GM12878 (cell line): Measurements from ENCODE around the gene LIMCH1. TPM values are rescaled to one million over a fixed set of nuclear protein-coding genes. Genes with fewer than 3 reads are reported as not detected.

ENCODE experiments used
- ATAC-seq: fragments of 200-7000 bp; cut with Tn5 transposase; 3 replicates; pipeline ENCODE4 v1.9.1; 2020; ENCODE audit warnings: mild to moderate bottlenecking, moderate library complexity
- BruUV-seq: library from RNA; stranded (reverse); fragments of 400-500 nt; replicated peaks from 2 replicates; lab custom pipeline; 2021; lab: Mats Ljungman, UMichigan
- CTCF ChIA-PET: fragments of 300-600 bp; sonication (Branson Sonifier 250); formaldehyde crosslinking; extraction: SDS; loops from one replicate; lab custom pipeline; 2021; ENCODE audit warnings: inconsistent platforms; lab: Yijun Ruan, JAX
- POLR2A ChIA-PET: fragments of 350-600 bp; formaldehyde crosslinking; extraction: SDS; loops from one replicate; lab custom pipeline; 2021; ENCODE audit warnings: inconsistent platforms; lab: Charles Lee
- RAD21 ChIA-PET: fragments of 300-600 bp; sonication (Branson Sonifier 250); formaldehyde crosslinking; loops from one replicate; lab custom pipeline; 2023; ENCODE audit warnings: antibody characterized with exemption; ENCODE audit not compliant: unreplicated experiment; lab: Charles Lee
- SMC1A ChIA-PET: fragments of 300-600 bp; sonication (Branson Sonifier 250); formaldehyde crosslinking; loops from one replicate; lab custom pipeline; 2023; ENCODE audit not compliant: unreplicated experiment, uncharacterized antibody; lab: Charles Lee
- DNase-seq: peaks from one replicate; pipeline ENCODE4 v3.0.0-alpha.2; 2011; ENCODE audit warnings: low read depth, low spot score
- FAIRE-seq: peaks from 3 replicates; lab custom pipeline; 2011; peaks lifted over from hg19 to GRCh38; lab: Jason Lieb, UNC
- H2AFZ ChIP-seq: 2 replicates; pipeline ENCODE4 v1.6.0; 2011; ENCODE audit warnings: low read depth, low read length, control low read depth; ENCODE audit not compliant: control insufficient read depth
- H3K27ac ChIP-seq: 2 replicates; pipeline ENCODE4 v1.5.1; 2011; ENCODE audit warnings: control low read depth; ENCODE audit not compliant: control insufficient read depth, insufficient read depth
- H3K27me3 ChIP-seq, 2 experiments: replicated peaks in 1 of 2; 2 replicates each; pipeline versions ENCODE4 v1.6.0 to v1.6.1; 2011; ENCODE audit warnings: low read length in 1 of 2; ENCODE audit not compliant: control insufficient read depth in 2 of 2, insufficient read depth in 2 of 2
- H3K36me3 ChIP-seq, 2 experiments: 2 replicates each; pipeline ENCODE4 v1.5.1; 2011; ENCODE audit warnings: low read length in 1 of 2; ENCODE audit not compliant: control insufficient read depth in 2 of 2, insufficient read depth in 2 of 2
- H3K4me1 ChIP-seq: 2 replicates; pipeline ENCODE4 v1.6.1; 2011; ENCODE audit warnings: mild to moderate bottlenecking, low read length, moderate library complexity, mixed read lengths; ENCODE audit not compliant: control insufficient read depth, insufficient read depth
- H3K4me2 ChIP-seq: 2 replicates; pipeline ENCODE4 v1.6.0; 2011; ENCODE audit warnings: control low read depth; ENCODE audit not compliant: control insufficient read depth, insufficient read depth
- H3K4me3 ChIP-seq: fragments of 200-600 bp; sonication (generic); 2 replicates; pipeline ENCODE4 v1.5.1; 2016
- H3K79me2 ChIP-seq: 2 replicates; pipeline ENCODE4 v1.6.0; 2011; ENCODE audit warnings: low read length; ENCODE audit not compliant: control insufficient read depth, insufficient read depth
- H3K9ac ChIP-seq: 2 replicates; pipeline ENCODE4 v1.8.0; 2011; ENCODE audit warnings: low read length, control low read depth, mixed read lengths; ENCODE audit not compliant: control insufficient read depth, insufficient read depth
- H3K9me3 ChIP-seq: replicated peaks from 3 replicates; pipeline ENCODE4 v1.5.1; 2011; ENCODE audit warnings: mild to moderate bottlenecking, low read length; ENCODE audit not compliant: control insufficient read depth, insufficient read depth
- H4K20me1 ChIP-seq: 2 replicates; pipeline ENCODE4 v1.6.0; 2011; ENCODE audit not compliant: control insufficient read depth, insufficient read depth
- BMI1 ChIP-seq: fragments of 450-650 bp; IDR thresholded peaks from 2 replicates; pipeline ENCODE4 v1.6.1; 2016; ENCODE audit warnings: mild to moderate bottlenecking, moderate library complexity, borderline replicate concordance
- IRF3 ChIP-seq: fragments of 450-650 bp; IDR thresholded peaks from 2 replicates; pipeline ENCODE4 v1.6.1; 2014; ENCODE audit warnings: mild to moderate bottlenecking
- PAX8 ChIP-seq: fragments of 450-650 bp; IDR thresholded peaks from 2 replicates; pipeline ENCODE4 v1.6.1; 2017; ENCODE audit warnings: mild to moderate bottlenecking, moderate library complexity
- PBX3 ChIP-seq: IDR thresholded peaks from 2 replicates; pipeline ENCODE4 v1.6.1; 2011; ENCODE audit warnings: mild to moderate bottlenecking, low read depth, low read length, moderate library complexity; ENCODE audit not compliant: insufficient replicate concordance
- STAT1 ChIP-seq: fragments of 450-650 bp; conservative IDR thresholded peaks from 2 replicates; pipeline ENCODE4 v1.6.1; 2014; ENCODE audit warnings: antibody characterized with exemption, mild to moderate bottlenecking
- ZNF274 ChIP-seq: IDR thresholded peaks from one replicate; pipeline ENCODE4 v1.8.0; 2011; ENCODE audit not compliant: insufficient read length, insufficient read depth
- WGBS: methylation state at CpG from one replicate; pipeline ENCODE4 v1.1.6; 2016; ENCODE audit warnings: low lambda C conversion rate; ENCODE audit not compliant: insufficient replicate concordance, insufficient coverage; ENCODE audit errors: missing lambda C conversion rate; 5-methylcytosine and 5-hydroxymethylcytosine counted together
- in situ Hi-C: fragments of 300-500 bp; cut with MboI; formaldehyde crosslinking; loops from 9 replicates; pipeline ENCODE4 v1.14.3; 2018; ENCODE audit warnings: mixed read lengths
- intact Hi-C: fragments of 100-400 bp; cut with micrococcal nuclease; formaldehyde crosslinking; loops from one replicate; pipeline ENCODE4 v1.14.2; 2022; ENCODE audit not compliant: unreplicated experiment
- polyA plus RNA-seq, 11 experiments: library from polyadenylated mRNA; depleted of rRNA in 4 of 11; unstranded in 6 of 11; stranded (reverse) in 5 of 11; fragments of >200 nt; fragmentation: Nextera tagmentation in 4 of 11; fragmentation: Illumina TruSeq in 1 of 11; extraction: Ambion mirVana in 4 of 11; extraction: Trizol in 1 of 11; gene quantifications; 1 replicate in 1 of 11; 2 replicates in 10 of 11; pipeline versions ENCODE4 v1.2.1 to v1.2.3, GENCODE V29; 2011 to 2016; ENCODE audit warnings: inconsistent platforms in 2 of 11, missing spikeins in 2 of 11, low read depth in 1 of 11
- total RNA-seq, 4 experiments: library from RNA; depleted of rRNA in 3 of 4; stranded (reverse); fragments of >200 nt in 3 of 4; fragmentation: Illumina TruSeq in 1 of 4; extraction: Trizol in 1 of 4; gene quantifications; 2 replicates each; pipeline versions ENCODE4 v1.2.1 to v1.2.3, GENCODE V29; 2013 to 2021
- TF ChIP-seq, protein P1 (sequence below): fragments of 450-650 bp; IDR thresholded peaks from 2 replicates; pipeline ENCODE4 v1.6.1; 2016; ENCODE audit warnings: mild to moderate bottlenecking, moderate library complexity, borderline replicate concordance

Gene LIMCH1
- total and polyA plus RNA-seq, 10 of the 15 experiments (the other 5 are each of a cell fraction or from before 2014, with no cell fraction given) = 0.07 to 0.15 TPM; not detected in 8

DNA sequence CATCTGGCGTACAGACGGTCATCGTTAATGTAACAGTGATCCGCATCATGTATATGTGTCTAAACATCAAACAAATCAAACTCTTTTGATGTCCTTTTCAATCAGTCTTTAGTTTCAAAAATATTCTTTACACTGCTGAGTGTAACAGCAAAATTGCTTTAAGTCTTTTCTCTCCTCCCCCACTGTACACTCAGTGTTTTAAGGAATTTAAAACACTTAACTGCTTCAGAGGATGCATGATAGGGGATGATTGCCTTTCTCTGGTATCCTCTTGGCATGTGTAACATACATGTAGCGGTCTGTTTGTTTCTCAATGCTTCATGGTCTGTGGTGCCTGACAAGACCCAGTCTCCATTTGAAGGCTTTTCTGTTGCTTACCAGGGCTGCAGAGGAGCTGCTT lies 41.6 kb downstream of the LIMCH1 start:
- ChIA-PET RAD21 (no interaction called here), POLR2A (no interaction called here), CTCF (no interaction called here), SMC1A (interaction anchor here (0.7 kb wide), 1 partner anchor 12 kb away, joined by 3 read pairs; no protein-coding TSS in a partner anchor)
- Histone ChIP-seq H4K20me1 (no peaks in the 10 kb centered on the region), H3K9ac (no peak overlapping the region), H2AFZ (no peak overlapping the region), H3K4me1 (no peaks in the 10 kb centered on the region), H3K9me3 (no peaks in the 10 kb centered on the region), H3K27ac (no peak overlapping the region), H3K4me3 (no peak overlapping the region), H3K4me2 (no peak overlapping the region), H3K36me3 (no peaks in the 10 kb centered on the region), H3K79me2 (no peaks in the 10 kb centered on the region), H3K27me3 (no peaks in the 10 kb centered on the region)
- ATAC-seq (no peak), DNase-seq (no peak), FAIRE-seq (no peak)
- intact Hi-C loops = no loop called here
- no peak for TF ChIP-seq PBX3
- TF ChIP-seq STAT1 = no peak
- no peak for TF ChIP-seq IRF3
- no peak for TF ChIP-seq PAX8
- no peak for TF ChIP-seq BMI1
- TF ChIP-seq ZNF274 = no peak
- TF ChIP-seq, protein P1, sequence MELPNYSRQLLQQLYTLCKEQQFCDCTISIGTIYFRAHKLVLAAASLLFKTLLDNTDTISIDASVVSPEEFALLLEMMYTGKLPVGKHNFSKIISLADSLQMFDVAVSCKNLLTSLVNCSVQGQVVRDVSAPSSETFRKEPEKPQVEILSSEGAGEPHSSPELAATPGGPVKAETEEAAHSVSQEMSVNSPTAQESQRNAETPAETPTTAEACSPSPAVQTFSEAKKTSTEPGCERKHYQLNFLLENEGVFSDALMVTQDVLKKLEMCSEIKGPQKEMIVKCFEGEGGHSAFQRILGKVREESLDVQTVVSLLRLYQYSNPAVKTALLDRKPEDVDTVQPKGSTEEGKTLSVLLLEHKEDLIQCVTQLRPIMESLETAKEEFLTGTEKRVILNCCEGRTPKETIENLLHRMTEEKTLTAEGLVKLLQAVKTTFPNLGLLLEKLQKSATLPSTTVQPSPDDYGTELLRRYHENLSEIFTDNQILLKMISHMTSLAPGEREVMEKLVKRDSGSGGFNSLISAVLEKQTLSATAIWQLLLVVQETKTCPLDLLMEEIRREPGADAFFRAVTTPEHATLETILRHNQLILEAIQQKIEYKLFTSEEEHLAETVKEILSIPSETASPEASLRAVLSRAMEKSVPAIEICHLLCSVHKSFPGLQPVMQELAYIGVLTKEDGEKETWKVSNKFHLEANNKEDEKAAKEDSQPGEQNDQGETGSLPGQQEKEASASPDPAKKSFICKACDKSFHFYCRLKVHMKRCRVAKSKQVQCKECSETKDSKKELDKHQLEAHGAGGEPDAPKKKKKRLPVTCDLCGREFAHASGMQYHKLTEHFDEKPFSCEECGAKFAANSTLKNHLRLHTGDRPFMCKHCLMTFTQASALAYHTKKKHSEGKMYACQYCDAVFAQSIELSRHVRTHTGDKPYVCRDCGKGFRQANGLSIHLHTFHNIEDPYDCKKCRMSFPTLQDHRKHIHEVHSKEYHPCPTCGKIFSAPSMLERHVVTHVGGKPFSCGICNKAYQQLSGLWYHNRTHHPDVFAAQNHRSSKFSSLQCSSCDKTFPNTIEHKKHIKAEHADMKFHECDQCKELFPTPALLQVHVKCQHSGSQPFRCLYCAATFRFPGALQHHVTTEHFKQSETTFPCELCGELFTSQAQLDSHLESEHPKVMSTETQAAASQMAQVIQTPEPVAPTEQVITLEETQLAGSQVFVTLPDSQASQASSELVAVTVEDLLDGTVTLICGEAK = no peak
- no TSS peak for BruUV-seq
- 51% methylated on average over 5 of the region's 5 CpGs for WGBS
- in situ Hi-C loops = no loop called here
